Lung (tissue), 12 donors: ENCODE results near the gene KYAT1. TPM values are rescaled to one million over a fixed set of nuclear protein-coding genes. Genes with fewer than 3 reads are reported as not detected.

ENCODE experiments used
- ATAC-seq: fragments of 200-7000 bp; cut with Tn5 transposase; one replicate; pipeline ENCODE4 v1.9.1; 2020; ENCODE audit warnings: moderate number of reproducible peaks; ENCODE audit not compliant: insufficient read depth, low FRiP score
- DNase-seq, 3 donors: peaks; one replicate each; pipeline ENCODE4 v3.0.0-alpha.2; 2013 to 2017
- H3K27ac ChIP-seq, 2 donors: one replicate each; pipeline ENCODE4 v1.5.1; 2013; ENCODE audit warnings: mild to moderate bottlenecking in 2 of 2, moderate library complexity in 2 of 2, control low read depth in 1 of 2, inconsistent platforms in 1 of 2, low read depth in 1 of 2, low read length in 1 of 2
- H3K27me3 ChIP-seq, 3 donors: one replicate each; pipeline ENCODE4 v1.5.1; 2013; ENCODE audit warnings: low read length in 2 of 3; ENCODE audit not compliant: control insufficient read depth in 3 of 3, insufficient read depth in 3 of 3
- H3K36me3 ChIP-seq, 4 donors: one replicate each; pipeline ENCODE4 v1.5.1; 2013; ENCODE audit warnings: low read length in 4 of 4, mild to moderate bottlenecking in 1 of 4, moderate library complexity in 1 of 4; ENCODE audit not compliant: control insufficient read depth in 4 of 4, insufficient read depth in 4 of 4
- H3K4me1 ChIP-seq, 5 donors: one replicate each; pipeline ENCODE4 v1.5.1; 2013; ENCODE audit warnings: low read length in 5 of 5, mild to moderate bottlenecking in 2 of 5, moderate library complexity in 1 of 5; ENCODE audit not compliant: control insufficient read depth in 5 of 5, insufficient read depth in 5 of 5
- H3K4me3 ChIP-seq: one replicate; pipeline ENCODE4 v1.5.1; 2013; ENCODE audit warnings: mild to moderate bottlenecking, control low read depth, moderate library complexity
- H3K9ac ChIP-seq, 2 donors: one replicate each; pipeline ENCODE4 v1.5.1; 2013; ENCODE audit warnings: low read length in 2 of 2, control low read depth in 1 of 2; ENCODE audit not compliant: insufficient read depth in 1 of 2
- H3K9me3 ChIP-seq, 4 donors: one replicate each; pipeline ENCODE4 v1.5.1; 2013; ENCODE audit warnings: low read length in 3 of 4, mild to moderate bottlenecking in 1 of 4, moderate library complexity in 1 of 4; ENCODE audit not compliant: control insufficient read depth in 4 of 4, insufficient read depth in 3 of 4
- WGBS, 2 donors: extraction: QIAGEN DNeasy Blood & Tissue Kit; methylation state at CpG; one replicate each; pipeline ENCODE4 v1.1.7; 2013; 5-methylcytosine and 5-hydroxymethylcytosine counted together
- polyA plus RNA-seq, 2 donors: library from polyadenylated mRNA; stranded (reverse); fragments of 200-250 nt; gene quantifications; one replicate each; pipeline ENCODE4 v1.2.1, GENCODE V29; 2013
- total RNA-seq, 2 donors: library from RNA; depleted of rRNA in 1 of 2; stranded (reverse); fragments of >200 nt in 1 of 2; gene quantifications; one replicate each; pipeline ENCODE4 v1.2.1, GENCODE V29; 2014 to 2021
- TF ChIP-seq, protein P1 (sequence below): IDR thresholded peaks from 2 replicates; pipeline ENCODE4 v1.5.1; 2012; ENCODE audit warnings: mild to moderate bottlenecking; ENCODE audit errors: control extremely low read depth, extremely low read depth
- donor health status: control.
- donor health status: control.
- donor health status: Bipolar disorder and iron deficiency.
- donor health status: healthy.
- donor health status: DM: yes; HTN: yes; CAD: no.

KYAT1 gene
- total and polyA plus RNA-seq, 4 donors, result 4.5 to 7.7 (median 4.8) TPM

GRCh38 chr9:128821584-128822406, 60.0 kb downstream of the KYAT1 start:
- Histone ChIP-seq H3K36me3 (peaks cover 5 to 54% (median 11%) of the 10 kb centered on the region in 4 donors), H3K27ac (no peak overlapping the region), H3K27me3 (no peaks in the 10 kb centered on the region), H3K9ac (no peak overlapping the region), H3K9me3 (peaks cover 0 to 2% (median 0%) of the 10 kb centered on the region in 4 donors), H3K4me1 (peaks cover 0 to 6% (median 4%) of the 10 kb centered on the region in 5 donors), H3K4me3 (no peak overlapping the region)
- ATAC-seq (no peak), DNase-seq (no peak)
- TF ChIP-seq, protein P1, sequence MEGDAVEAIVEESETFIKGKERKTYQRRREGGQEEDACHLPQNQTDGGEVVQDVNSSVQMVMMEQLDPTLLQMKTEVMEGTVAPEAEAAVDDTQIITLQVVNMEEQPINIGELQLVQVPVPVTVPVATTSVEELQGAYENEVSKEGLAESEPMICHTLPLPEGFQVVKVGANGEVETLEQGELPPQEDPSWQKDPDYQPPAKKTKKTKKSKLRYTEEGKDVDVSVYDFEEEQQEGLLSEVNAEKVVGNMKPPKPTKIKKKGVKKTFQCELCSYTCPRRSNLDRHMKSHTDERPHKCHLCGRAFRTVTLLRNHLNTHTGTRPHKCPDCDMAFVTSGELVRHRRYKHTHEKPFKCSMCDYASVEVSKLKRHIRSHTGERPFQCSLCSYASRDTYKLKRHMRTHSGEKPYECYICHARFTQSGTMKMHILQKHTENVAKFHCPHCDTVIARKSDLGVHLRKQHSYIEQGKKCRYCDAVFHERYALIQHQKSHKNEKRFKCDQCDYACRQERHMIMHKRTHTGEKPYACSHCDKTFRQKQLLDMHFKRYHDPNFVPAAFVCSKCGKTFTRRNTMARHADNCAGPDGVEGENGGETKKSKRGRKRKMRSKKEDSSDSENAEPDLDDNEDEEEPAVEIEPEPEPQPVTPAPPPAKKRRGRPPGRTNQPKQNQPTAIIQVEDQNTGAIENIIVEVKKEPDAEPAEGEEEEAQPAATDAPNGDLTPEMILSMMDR, result no peak
- 91 to 94% methylated on average over 16 of the region's 16 CpGs for WGBS, 2 donors

DNA sequence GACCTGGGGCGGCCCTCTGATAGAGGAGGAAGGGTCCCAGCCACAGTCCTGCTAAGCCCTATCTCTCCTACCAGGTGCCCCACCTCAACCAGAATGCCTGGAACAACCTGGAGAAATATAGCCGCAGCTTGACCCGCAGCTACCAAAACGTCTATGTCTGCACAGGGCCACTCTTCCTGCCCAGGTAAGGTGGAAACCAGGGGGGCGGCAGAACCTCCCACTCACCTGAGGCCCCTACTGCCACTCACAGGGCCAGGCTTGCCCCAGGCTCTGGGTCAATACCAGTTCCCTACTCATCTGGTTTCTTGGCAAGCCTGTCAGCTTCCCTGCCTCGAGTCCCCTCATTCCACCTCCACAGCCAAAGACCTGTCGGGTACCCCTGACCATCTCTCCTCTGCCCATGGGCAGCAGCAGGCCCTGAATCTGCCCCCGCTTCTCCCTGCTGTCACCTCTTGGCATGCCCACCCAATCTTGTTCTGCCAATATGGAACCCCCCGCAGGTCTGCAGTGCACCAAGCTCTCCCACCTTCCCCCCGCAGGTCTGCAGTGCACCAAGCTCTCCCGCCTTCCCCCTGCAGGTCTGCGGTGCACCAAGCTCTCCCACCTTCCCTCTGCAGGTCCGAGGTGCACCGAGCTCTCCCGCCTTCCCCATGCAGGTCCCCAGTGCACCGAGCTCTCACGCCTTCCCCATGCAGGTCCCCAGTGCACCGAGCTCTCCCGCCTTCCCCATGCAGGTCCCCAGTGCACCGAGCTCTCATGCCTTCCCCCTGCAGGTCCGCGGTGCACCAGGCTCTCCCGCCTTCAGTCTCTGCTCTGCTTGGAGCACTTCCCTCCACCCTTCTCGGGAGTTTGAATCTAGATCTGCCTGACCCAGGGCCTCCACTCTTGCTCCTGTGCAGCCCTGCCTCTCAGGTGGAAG, 60.8 kb downstream of the KYAT1 start:
- TF ChIP-seq, protein P1, result no peak
- Histone ChIP-seq H3K36me3 (peaks cover 5 to 45% (median 8%) of the 10 kb centered on the region in 4 donors), H3K4me3 (no peak overlapping the region), H3K4me1 (peaks cover 0 to 6% (median 4%) of the 10 kb centered on the region in 5 donors), H3K9ac (no peak overlapping the region), H3K27me3 (no peaks in the 10 kb centered on the region), H3K9me3 (peaks cover 0 to 2% (median 0%) of the 10 kb centered on the region in 4 donors), H3K27ac (no peak overlapping the region)
- DNase-seq, result no peak
- WGBS, 2 donors, result 89 to 90% methylated on average over 22 to 24 of the region's 24 CpGs
- ATAC-seq, result no peak

DNA sequence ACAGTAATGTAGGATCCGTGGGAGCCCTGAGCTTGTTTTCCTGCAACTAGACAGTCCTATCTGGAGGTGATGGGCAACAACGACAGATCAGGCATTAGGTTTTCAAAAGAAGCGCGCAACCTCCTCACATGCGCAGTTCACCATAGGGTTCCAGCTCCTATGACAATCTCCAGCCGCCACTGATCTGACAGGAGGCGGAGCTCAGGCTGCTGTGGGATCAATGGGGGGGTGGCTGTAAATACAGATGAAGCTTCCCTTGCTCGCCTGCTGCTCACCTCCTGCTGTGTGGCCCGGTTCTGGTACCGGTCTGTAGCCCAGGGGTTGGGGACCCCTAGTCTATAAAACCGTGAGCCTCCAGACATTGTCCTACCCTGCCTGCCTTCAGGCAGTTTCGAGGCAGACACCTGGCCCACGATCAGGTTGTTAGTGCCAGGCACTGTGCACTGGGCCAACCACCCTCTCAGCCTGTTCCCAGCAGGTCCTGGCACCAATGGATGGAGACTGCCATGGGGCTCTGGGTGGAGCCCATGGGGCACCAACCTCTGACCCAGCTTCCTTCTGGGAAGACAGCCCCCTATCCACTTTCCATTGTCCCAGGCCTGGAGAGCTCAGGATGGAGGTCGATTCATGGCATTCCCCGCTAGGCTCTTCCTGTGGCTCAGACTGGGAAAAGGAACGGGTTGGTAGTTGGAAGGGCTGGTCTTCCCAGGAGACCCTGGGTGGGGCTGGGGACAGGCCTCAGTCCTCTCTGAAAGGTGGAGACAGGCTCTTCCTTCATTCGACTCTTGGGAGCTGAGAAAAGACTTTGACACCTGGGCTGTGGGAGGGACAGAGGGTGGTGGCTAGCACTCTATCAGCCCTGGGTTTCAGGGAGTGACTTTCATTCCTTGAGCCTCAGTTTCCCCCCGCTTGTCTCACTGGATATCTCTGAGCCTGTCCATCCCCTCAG, 61.8 kb downstream of the KYAT1 start:
- ATAC-seq (no peak), DNase-seq (peak; percentile 27 to 41 (median 34))
- 85 to 90% methylated on average over 18 of the region's 18 CpGs for WGBS, 2 donors
- H3K4me3 ChIP-seq, result no peak overlapping the region
- TF ChIP-seq, protein P1, result no peak
- H3K27me3 ChIP-seq, result no peaks in the 10 kb centered on the region
- peaks cover 0 to 6% (median 4%) of the 10 kb centered on the region in 5 donors for H3K4me1 ChIP-seq
- H3K9me3 ChIP-seq, result peaks cover 0 to 2% (median 0%) of the 10 kb centered on the region in 4 donors
- H3K36me3 ChIP-seq, result peaks cover 0 to 39% (median 8%) of the 10 kb centered on the region in 4 donors
- H3K9ac ChIP-seq, result no peak overlapping the region
- H3K27ac ChIP-seq, result no peak overlapping the region
